Suprapubic skin (tissue), 4 donors: ENCODE measurements around the gene CILP2.

Experiments used
- EP300 ChIP-seq: sonication (generic); formaldehyde crosslinking; IDR thresholded peaks from one replicate; pipeline ENCODE4 v1.6.1; 2017; ENCODE audit warnings: antibody characterized with exemption
- POLR2A ChIP-seq, 2 donors: fragments of 450-650 bp; IDR thresholded peaks; one replicate each; pipeline ENCODE4 v1.6.1; 2017; ENCODE audit warnings: antibody characterized with exemption in 2 of 2, mild to moderate bottlenecking in 2 of 2, moderate library complexity in 2 of 2
- POLR2AphosphoS5 ChIP-seq, 3 donors: sonication (generic); formaldehyde crosslinking; IDR thresholded peaks; one replicate each; pipeline ENCODE4 v1.6.1; 2017; ENCODE audit warnings: antibody characterized with exemption in 3 of 3
- TF ChIP-seq, protein P1 (sequence below), 2 donors: fragments of 200-600 bp in 1 of 2; fragments of 450-650 bp in 1 of 2; sonication (generic) in 1 of 2; IDR thresholded peaks; one replicate each; pipeline ENCODE4 v1.5.1; 2016 to 2019; ENCODE audit warnings: antibody characterized with exemption in 2 of 2, mild to moderate bottlenecking in 1 of 2, moderate library complexity in 1 of 2

DNA sequence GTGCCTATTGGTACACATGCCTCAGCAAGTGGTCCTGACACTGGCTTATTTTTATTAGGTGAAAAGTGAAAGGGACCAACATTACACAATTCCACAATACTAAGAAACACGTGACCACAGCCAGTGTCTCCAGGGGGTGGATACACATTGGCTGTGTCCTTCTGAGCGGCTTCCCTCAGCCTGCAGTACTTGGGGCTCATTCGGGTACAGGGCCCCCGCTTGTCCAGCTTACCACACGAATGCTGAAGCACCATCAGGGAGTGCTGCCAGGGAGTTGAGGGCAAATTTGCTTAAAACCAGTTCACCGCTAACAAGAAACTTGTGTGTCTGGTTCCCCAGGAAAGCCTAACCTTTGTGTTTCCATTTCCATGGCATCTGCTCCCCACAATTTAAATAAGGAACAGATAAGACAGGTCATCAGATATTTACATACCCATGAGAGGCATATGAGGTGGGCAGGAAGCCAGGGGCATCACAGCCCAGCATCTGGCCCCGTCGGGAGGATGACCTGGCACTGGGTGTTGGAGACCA lies 57.2 kb downstream of the CILP2 start:
- TF ChIP-seq, protein P1, sequence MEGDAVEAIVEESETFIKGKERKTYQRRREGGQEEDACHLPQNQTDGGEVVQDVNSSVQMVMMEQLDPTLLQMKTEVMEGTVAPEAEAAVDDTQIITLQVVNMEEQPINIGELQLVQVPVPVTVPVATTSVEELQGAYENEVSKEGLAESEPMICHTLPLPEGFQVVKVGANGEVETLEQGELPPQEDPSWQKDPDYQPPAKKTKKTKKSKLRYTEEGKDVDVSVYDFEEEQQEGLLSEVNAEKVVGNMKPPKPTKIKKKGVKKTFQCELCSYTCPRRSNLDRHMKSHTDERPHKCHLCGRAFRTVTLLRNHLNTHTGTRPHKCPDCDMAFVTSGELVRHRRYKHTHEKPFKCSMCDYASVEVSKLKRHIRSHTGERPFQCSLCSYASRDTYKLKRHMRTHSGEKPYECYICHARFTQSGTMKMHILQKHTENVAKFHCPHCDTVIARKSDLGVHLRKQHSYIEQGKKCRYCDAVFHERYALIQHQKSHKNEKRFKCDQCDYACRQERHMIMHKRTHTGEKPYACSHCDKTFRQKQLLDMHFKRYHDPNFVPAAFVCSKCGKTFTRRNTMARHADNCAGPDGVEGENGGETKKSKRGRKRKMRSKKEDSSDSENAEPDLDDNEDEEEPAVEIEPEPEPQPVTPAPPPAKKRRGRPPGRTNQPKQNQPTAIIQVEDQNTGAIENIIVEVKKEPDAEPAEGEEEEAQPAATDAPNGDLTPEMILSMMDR (IDR thresholded peaks at IDR 0.05): no peak
- TF ChIP-seq POLR2A (IDR thresholded peaks at IDR 0.05) (no peak), POLR2AphosphoS5 (IDR thresholded peaks at IDR 0.05) (peak in 1 of 3 donors; percentile 40), EP300 (no peak)
